H1 (cell line): ENCODE results near the gene CACNB2. TPM values are rescaled to one million over a fixed set of nuclear protein-coding genes. Genes with fewer than 3 reads are reported as not detected.

Source experiments
- CTCF ChIA-PET: fragments of 300-600 bp; sonication (Branson Sonifier 250); formaldehyde crosslinking; loops from one replicate; lab custom pipeline; 2021; ENCODE audit not compliant: partially characterized antibody; lab: Charles Lee
- POLR2A ChIA-PET: fragments of 300-600 bp; sonication (Branson Sonifier 250); formaldehyde crosslinking; loops from one replicate; lab custom pipeline; 2021; ENCODE audit warnings: inconsistent platforms; ENCODE audit not compliant: partially characterized antibody; lab: Charles Lee
- DNase-seq, 2 experiments: peaks; one replicate each; pipeline versions ENCODE4 v3.0.0 to v3.0.0-alpha.2; 2010 to 2022; ENCODE audit warnings: low spot score in 2 of 2, low read depth in 1 of 2, mixed read lengths in 1 of 2
- FAIRE-seq: peaks from 2 replicates; lab custom pipeline; 2011; peaks lifted over from hg19 to GRCh38; lab: Jason Lieb, UNC
- H2AFZ ChIP-seq: 2 replicates; pipeline ENCODE4 v1.8.1; 2012; ENCODE audit warnings: low read length, inconsistent platforms
- H2AK5ac ChIP-seq: 2 replicates; pipeline ENCODE4 v1.6.1; 2013; ENCODE audit warnings: low read depth, low read length
- H2BK120ac ChIP-seq: replicated peaks from 2 replicates; pipeline ENCODE3; 2013; ENCODE audit warnings: low read depth, low read length, inconsistent platforms
- H2BK12ac ChIP-seq: 2 replicates; pipeline ENCODE4 v1.6.1; 2013; ENCODE audit warnings: low read depth, low read length
- H2BK15ac ChIP-seq: 2 replicates; pipeline ENCODE4 v1.6.1; 2013; ENCODE audit warnings: low read length
- H2BK20ac ChIP-seq: 2 replicates; pipeline ENCODE4 v1.6.1; 2013; ENCODE audit warnings: low read length
- H2BK5ac ChIP-seq: 2 replicates; pipeline ENCODE4 v1.6.1; 2013; ENCODE audit warnings: low read depth, low read length
- H3K14ac ChIP-seq: 2 replicates; pipeline ENCODE4 v1.6.1; 2013; ENCODE audit warnings: inconsistent platforms; ENCODE audit not compliant: insufficient read length
- H3K18ac ChIP-seq: 2 replicates; pipeline ENCODE4 v1.6.1; 2013; ENCODE audit warnings: low read length; ENCODE audit errors: extremely low read depth
- H3K23ac ChIP-seq: 2 replicates; pipeline ENCODE4 v1.6.1; 2013; ENCODE audit warnings: inconsistent platforms; ENCODE audit not compliant: insufficient read length
- H3K23me2 ChIP-seq: 2 replicates; pipeline ENCODE4 v1.6.1; 2013; ENCODE audit warnings: low read depth, low read length
- H3K27ac ChIP-seq: 2 replicates; pipeline ENCODE4 v1.6.1; 2011; ENCODE audit warnings: low read depth, low read length, inconsistent platforms
- H3K27me3 ChIP-seq, 4 experiments: replicated peaks in 1 of 4; 1 replicate in 1 of 4; 2 replicates in 3 of 4; pipeline versions ENCODE4 v1.6.1 to v1.8.1; 2011 to 2013; ENCODE audit warnings: low read length in 3 of 4, mild to moderate bottlenecking in 3 of 4, inconsistent platforms in 2 of 4, mixed read lengths in 2 of 4, moderate library complexity in 1 of 4; ENCODE audit not compliant: control insufficient read depth in 3 of 4, insufficient read depth in 3 of 4; ENCODE audit errors: extremely low read depth in 1 of 4
- H3K36me3 ChIP-seq, 4 experiments: 2 replicates each; pipeline versions ENCODE4 v1.6.1 to v1.8.1; 2011 to 2013; ENCODE audit warnings: mild to moderate bottlenecking in 4 of 4, low read length in 3 of 4, moderate library complexity in 2 of 4, control low read depth in 1 of 4, inconsistent platforms in 1 of 4; ENCODE audit not compliant: insufficient read depth in 4 of 4, control insufficient read depth in 2 of 4
- H3K4ac ChIP-seq: replicated peaks from 2 replicates; pipeline ENCODE3; 2013; ENCODE audit warnings: low read length, low read depth, mixed read lengths, inconsistent platforms; ENCODE audit not compliant: insufficient read length
- H3K4me1 ChIP-seq, 4 experiments: replicated peaks in 1 of 4; 1 replicate in 1 of 4; 2 replicates in 3 of 4; pipeline versions ENCODE4 v1.6.1 to v1.8.1; 2011 to 2013; ENCODE audit warnings: low read length in 3 of 4, inconsistent platforms in 2 of 4, mixed read lengths in 1 of 4; ENCODE audit not compliant: insufficient read depth in 4 of 4, control insufficient read depth in 3 of 4
- H3K4me2 ChIP-seq, 2 experiments: 2 replicates each; pipeline versions ENCODE4 v1.6.1 to v1.8.1; 2011 to 2013; ENCODE audit warnings: low read depth in 2 of 2, low read length in 2 of 2, control low read depth in 1 of 2, inconsistent platforms in 1 of 2, mild to moderate bottlenecking in 1 of 2; ENCODE audit not compliant: insufficient read depth in 1 of 2
- H3K4me3 ChIP-seq, 4 experiments: fragments of 200-600, 300-600 bp in 1 of 4; sonication (generic), shearing (Covaris generic), sonication (Bioruptor Twin) in 1 of 4; 2 replicates each; pipeline versions ENCODE4 v1.5.1 to v1.8.1; 2011 to 2016; ENCODE audit warnings: low read length in 4 of 4, low read depth in 3 of 4, control low read depth in 2 of 4, inconsistent platforms in 2 of 4, mild to moderate bottlenecking in 2 of 4, mixed read lengths in 1 of 4, moderate library complexity in 1 of 4; ENCODE audit not compliant: insufficient read depth in 2 of 4; ENCODE audit errors: extremely low read depth in 1 of 4
- H3K56ac ChIP-seq: replicated peaks from 2 replicates; pipeline ENCODE3; 2013; ENCODE audit warnings: low read depth, mild to moderate bottlenecking, mixed read lengths, low read length, inconsistent platforms; ENCODE audit not compliant: insufficient read length
- H3K79me1 ChIP-seq: 2 replicates; pipeline ENCODE4 v1.6.1; 2013; ENCODE audit warnings: low read depth, low read length, control low read depth
- H3K79me2 ChIP-seq, 2 experiments: 2 replicates each; pipeline versions ENCODE4 v1.6.1 to v1.8.1; 2012 to 2013; ENCODE audit warnings: low read length in 2 of 2, mild to moderate bottlenecking in 2 of 2, inconsistent platforms in 1 of 2; ENCODE audit not compliant: insufficient read depth in 2 of 2, control insufficient read depth in 1 of 2
- H3K9ac ChIP-seq, 4 experiments: replicated peaks in 1 of 4; 1 replicate in 1 of 4; 2 replicates in 3 of 4; pipeline versions ENCODE4 v1.6.1 to v1.8.1; 2011 to 2013; ENCODE audit warnings: low read depth in 3 of 4, low read length in 3 of 4, control low read depth in 2 of 4, mild to moderate bottlenecking in 2 of 4, moderate library complexity in 2 of 4, inconsistent platforms in 1 of 4; ENCODE audit errors: extremely low read depth in 1 of 4
- H3K9me3 ChIP-seq, 2 experiments: 2 replicates each; pipeline versions ENCODE4 v1.6.1 to v1.8.1; 2012 to 2013; ENCODE audit warnings: mild to moderate bottlenecking in 2 of 2, moderate library complexity in 2 of 2, control low read depth in 1 of 2, inconsistent platforms in 1 of 2, low read depth in 1 of 2, low read length in 1 of 2, mixed read lengths in 1 of 2; ENCODE audit not compliant: insufficient read depth in 2 of 2
- H4K20me1 ChIP-seq, 2 experiments: replicated peaks in 1 of 2; 2 replicates each; pipeline versions ENCODE3 to v1.8.1; 2011 to 2013; ENCODE audit warnings: inconsistent platforms in 2 of 2, low read length in 2 of 2, mild to moderate bottlenecking in 1 of 2; ENCODE audit not compliant: insufficient read depth in 2 of 2, control insufficient read depth in 1 of 2
- H4K5ac ChIP-seq: 2 replicates; pipeline ENCODE4 v1.6.1; 2013; ENCODE audit warnings: low read length, low read depth, mixed read lengths, inconsistent platforms; ENCODE audit not compliant: insufficient read length
- H4K8ac ChIP-seq: 2 replicates; pipeline ENCODE4 v1.8.0; 2013; ENCODE audit warnings: mild to moderate bottlenecking, moderate library complexity, low read length, inconsistent platforms; ENCODE audit not compliant: insufficient read depth; ENCODE audit errors: extremely low read depth
- H4K91ac ChIP-seq: replicated peaks from 2 replicates; pipeline ENCODE3; 2013; ENCODE audit warnings: low read length, mixed read lengths, inconsistent platforms; ENCODE audit not compliant: insufficient read length
- CREB1 ChIP-seq: IDR thresholded peaks from 2 replicates; pipeline ENCODE4 v1.6.1; 2012; ENCODE audit warnings: inconsistent platforms
- EP300 ChIP-seq, 2 experiments: IDR thresholded peaks; 1 replicate in 1 of 2; 2 replicates in 1 of 2; pipeline ENCODE4 v1.6.1; 2011 to 2012; ENCODE audit warnings: low read depth in 2 of 2, low read length in 2 of 2, mild to moderate bottlenecking in 2 of 2, borderline replicate concordance in 1 of 2, inconsistent platforms in 1 of 2, moderate library complexity in 1 of 2
- EZH2 ChIP-seq: fragments of 200-600 bp; sonication (generic); IDR thresholded peaks from 2 replicates; pipeline ENCODE4 v1.7.1; 2012; ENCODE audit warnings: low read depth, mild to moderate bottlenecking, moderate library complexity, low read length, inconsistent platforms; ENCODE audit not compliant: severe bottlenecking
- SRF ChIP-seq: IDR thresholded peaks from 2 replicates; pipeline ENCODE4 v1.6.1; 2011; ENCODE audit warnings: mild to moderate bottlenecking, low read depth, low read length, moderate library complexity
- YY1 ChIP-seq: IDR thresholded peaks from 2 replicates; pipeline ENCODE4 v1.6.1; 2011; ENCODE audit warnings: low read depth, mild to moderate bottlenecking, low read length
- WGBS, 2 experiments: shearing (Covaris generic) in 1 of 2; methylation state at CpG; one replicate each; pipeline versions ENCODE4 v1.1.6 to v1.1.7; 2013 to 2015; ENCODE audit warnings: low lambda C conversion rate in 2 of 2, mixed read lengths in 2 of 2, inconsistent platforms in 1 of 2, low coverage in 1 of 2, missing lambda C conversion rate in 1 of 2; ENCODE audit not compliant: insufficient replicate concordance in 2 of 2, insufficient coverage in 1 of 2, insufficient read length in 1 of 2; ENCODE audit errors: extremely low coverage in 1 of 2, missing lambda C conversion rate in 1 of 2; 5-methylcytosine and 5-hydroxymethylcytosine counted together
- polyA plus RNA-seq, 7 experiments: library from polyadenylated mRNA; depleted of rRNA in 3 of 7; stranded (reverse) in 5 of 7; unstranded in 2 of 7; fragments of >200 nt in 5 of 7; fragments of 200-250 nt in 2 of 7; gene quantifications; 1 replicate in 5 of 7; 2 replicates in 1 of 7; 4 replicates in 1 of 7; pipeline versions ENCODE4 v1.2.1 to v1.2.3, GENCODE V29; 2011 to 2013; ENCODE audit warnings: missing spikeins in 2 of 7, mixed read lengths in 2 of 7
- total RNA-seq: library from RNA; stranded (reverse); fragmentation: NEBNext Ultra II Directional; extraction: Animal tissue kit (Norgen Biotek cat#: 25700); gene quantifications from 2 replicates; pipeline ENCODE4 v1.2.1, GENCODE V29; 2021

Gene CACNB2
- total and polyA plus RNA-seq, 2 of the 8 experiments (the other 6 are each of a cell fraction or from before 2014, with no cell fraction given) = 2.4 to 3.2 TPM

- no peaks in the 10 kb centered on the region for H3K27me3 ChIP-seq
- FAIRE-seq (no peak), DNase-seq (no peak)
- H3K14ac ChIP-seq = no peak overlapping the region
- no peak overlapping the region for H3K18ac ChIP-seq
- H2AK5ac ChIP-seq = no peak overlapping the region
- no peak overlapping the region for H4K8ac ChIP-seq
- H3K36me3 ChIP-seq = no peaks in the 10 kb centered on the region
- H3K9me3 ChIP-seq = no peaks in the 10 kb centered on the region
- H3K23me2 ChIP-seq = no peaks in the 10 kb centered on the region
- H2AFZ ChIP-seq = no peak overlapping the region
- H3K79me2 ChIP-seq = no peaks in the 10 kb centered on the region
- H2BK12ac ChIP-seq = no peak overlapping the region
- POLR2A ChIA-PET = no interaction called here
- CTCF ChIA-PET = interaction anchor here (0.7 to 1.3 kb wide), 3 partner anchors 7 to 9 kb away, joined by 3 to 4 read pairs (median 3); no protein-coding TSS in a partner anchor
- no peak overlapping the region for H4K91ac ChIP-seq
- 94% methylated on average over 4 of the region's 4 CpGs; no CpG with 5 or more reads in 1 of the 2 experiments for WGBS, 2 experiments
- H3K4me1 ChIP-seq = no peaks in the 10 kb centered on the region
- no peak overlapping the region for H3K4me2 ChIP-seq
- no peak overlapping the region for H3K4me3 ChIP-seq
- no peak overlapping the region for H3K23ac ChIP-seq
- TF ChIP-seq YY1 (no peak), EZH2 (no peak), CREB1 (no peak), EP300 (IDR thresholded peaks at IDR 0.05; ENCODE audit: borderline replicate concordance in 1 of 2, low read depth in 2 of 2, low read length in 2 of 2) (no peak), SRF (no peak)
- H4K20me1 ChIP-seq = no peaks in the 10 kb centered on the region
- H4K5ac ChIP-seq = no peak overlapping the region
- no peak overlapping the region for H2BK5ac ChIP-seq
- H3K4ac ChIP-seq = no peak overlapping the region
- H2BK15ac ChIP-seq = no peak overlapping the region
- no peak overlapping the region for H3K9ac ChIP-seq
- H3K79me1 ChIP-seq = no peaks in the 10 kb centered on the region
- no peak overlapping the region for H2BK120ac ChIP-seq
- no peak overlapping the region for H3K56ac ChIP-seq
- H2BK20ac ChIP-seq = no peak overlapping the region
- no peak overlapping the region for H3K27ac ChIP-seq
Observed at GRCh38 chr10:18409599-18410397, 269.6 kb downstream of the CACNB2 start.
